Activated CD4-positive, alpha-beta T cell treated with anti-CD3 and anti-CD28 coated beads for 36 hours (primary cell): ENCODE results near the gene ADAMTS14. TPM values are rescaled to one million over a fixed set of nuclear protein-coding genes. Genes with fewer than 3 reads are reported as not detected.

Source experiments
- ATAC-seq: fragments of 200-7000 bp; cut with Tn5 transposase; one replicate; pipeline ENCODE4 v1.10.0; 2021; ENCODE audit warnings: mild to moderate bottlenecking, moderate library complexity
- CTCF ChIA-PET: fragments of 350-600 bp; sonication (Branson Sonifier 250); formaldehyde crosslinking; loops from one replicate; lab custom pipeline; 2021; ENCODE audit warnings: antibody characterized with exemption; lab: Charles Lee
- POLR2A ChIA-PET: fragments of 350-600 bp; sonication (Branson Sonifier 250); formaldehyde crosslinking; loops from one replicate; lab custom pipeline; 2021; ENCODE audit warnings: antibody characterized with exemption, inconsistent platforms; lab: Charles Lee
- DNase-seq: peaks from one replicate; pipeline ENCODE4 v3.0.0-alpha.2; 2020
- H3K27ac Mint-ChIP-seq: one replicate; pipeline ENCODE4 v1.8.0; 2021; ENCODE audit warnings: mixed read lengths
- H3K27me3 Mint-ChIP-seq: one replicate; pipeline ENCODE4 v1.8.0; 2021; ENCODE audit warnings: mixed read lengths
- H3K36me3 Mint-ChIP-seq: one replicate; pipeline ENCODE4 v1.8.0; 2021; ENCODE audit warnings: low read depth, mixed read lengths
- H3K4me1 Mint-ChIP-seq: one replicate; pipeline ENCODE4 v1.8.0; 2021; ENCODE audit warnings: mixed read lengths
- H3K4me3 Mint-ChIP-seq: one replicate; pipeline ENCODE4 v1.8.0; 2021; ENCODE audit warnings: mild to moderate bottlenecking, moderate library complexity, mixed read lengths
- H3K9me3 Mint-ChIP-seq: one replicate; pipeline ENCODE4 v1.8.0; 2021; ENCODE audit warnings: low read depth, mixed read lengths
- intact Hi-C, 2 experiments: fragments of 100-400 bp; cut with DNase I in 1 of 2; cut with micrococcal nuclease in 1 of 2; formaldehyde crosslinking; loops; one replicate each; pipeline versions ENCODE4 v1.14.2 to v1.15.1; 2022 to 2024; cut with DNase I, micrococcal nuclease
- total RNA-seq, 2 experiments: library from RNA; stranded (reverse); gene quantifications; one replicate each; pipeline ENCODE4 v1.2.3, GENCODE V29; 2021

Gene ADAMTS14
- total RNA-seq, 2 experiments from 2014 or later: not detected

- Mint-ChIP-seq H3K27me3 (no peaks in the 10 kb centered on the region), H3K4me3 (no peak overlapping the region), H3K4me1 (no peaks in the 10 kb centered on the region), H3K36me3 (no peaks in the 10 kb centered on the region), H3K9me3 (no peaks in the 10 kb centered on the region), H3K27ac (no peak overlapping the region)
- ATAC-seq (no peak), DNase-seq (no peak)
- intact Hi-C loops: no loop called here
- ChIA-PET CTCF (interaction anchor here (0.7 kb wide), 1 partner anchor 33 kb away, joined by 4 read pairs; no protein-coding TSS in a partner anchor), POLR2A (no interaction called here)
Measured at GRCh38 chr10:70748801-70749573, 76.7 kb downstream of the ADAMTS14 start.

GRCh38 chr10:70749756-70750155 is 77.5 kb downstream of the ADAMTS14 start:
- ChIA-PET POLR2A (no interaction called here), CTCF (interaction anchor here (0.6 kb wide), 1 partner anchor 625 kb away, joined by 3 read pairs; no protein-coding TSS in a partner anchor)
- no peak for DNase-seq
- Mint-ChIP-seq H3K27me3 (no peaks in the 10 kb centered on the region), H3K36me3 (no peaks in the 10 kb centered on the region), H3K9me3 (no peaks in the 10 kb centered on the region), H3K4me3 (no peak overlapping the region), H3K27ac (no peak overlapping the region), H3K4me1 (no peaks in the 10 kb centered on the region)
- no peak for ATAC-seq
- intact Hi-C loops: no loop called here

- ATAC-seq: no peak
- ChIA-PET CTCF (interaction anchor here (0.6 to 0.7 kb wide), 2 partner anchors 65 to 624 kb away, joined by 3 read pairs; no protein-coding TSS in a partner anchor), POLR2A (no interaction called here)
- no peak for DNase-seq
- Mint-ChIP-seq H3K27me3 (no peaks in the 10 kb centered on the region), H3K36me3 (no peaks in the 10 kb centered on the region), H3K9me3 (no peaks in the 10 kb centered on the region), H3K4me3 (no peak overlapping the region), H3K4me1 (no peaks in the 10 kb centered on the region), H3K27ac (no peak overlapping the region)
- intact Hi-C loops: no loop called here
Measured at GRCh38 chr10:70750156-70750703, 77.9 kb downstream of the ADAMTS14 start.

- Mint-ChIP-seq H3K27me3 (no peaks in the 10 kb centered on the region), H3K4me3 (no peak overlapping the region), H3K27ac (no peak overlapping the region), H3K4me1 (no peaks in the 10 kb centered on the region), H3K9me3 (no peaks in the 10 kb centered on the region), H3K36me3 (no peaks in the 10 kb centered on the region)
- intact Hi-C loops: no loop called here
- DNase-seq: no peak
- ChIA-PET CTCF (no interaction called here), POLR2A (no interaction called here)
- ATAC-seq: no peak
Measured at GRCh38 chr10:70751356-70751755, 79.0 kb downstream of the ADAMTS14 start.

- ATAC-seq (no peak), DNase-seq (no peak)
- Mint-ChIP-seq H3K27me3 (no peaks in the 10 kb centered on the region), H3K4me1 (no peaks in the 10 kb centered on the region), H3K36me3 (no peaks in the 10 kb centered on the region), H3K9me3 (no peaks in the 10 kb centered on the region), H3K4me3 (no peak overlapping the region), H3K27ac (no peak overlapping the region)
- ChIA-PET CTCF (no interaction called here), POLR2A (no interaction called here)
- intact Hi-C loops: no loop called here
Measured at GRCh38 chr10:70751991-70752390, 79.7 kb downstream of the ADAMTS14 start.

- H3K4me1 Mint-ChIP-seq: no peaks in the 10 kb centered on the region
- no peaks in the 10 kb centered on the region for H3K27me3 Mint-ChIP-seq
- no peak for DNase-seq
- no peaks in the 10 kb centered on the region for H3K36me3 Mint-ChIP-seq
- CTCF ChIA-PET: no interaction called here
- intact Hi-C loops: no loop called here
- no peaks in the 10 kb centered on the region for H3K9me3 Mint-ChIP-seq
- H3K4me3 Mint-ChIP-seq: no peak overlapping the region
- no peak overlapping the region for H3K27ac Mint-ChIP-seq
- POLR2A ChIA-PET: no interaction called here
- ATAC-seq: no peak
Measured at GRCh38 chr10:70752571-70752970, 80.3 kb downstream of the ADAMTS14 start.

GRCh38 chr10:70753026-70753663 is 80.8 kb downstream of the ADAMTS14 start:
- POLR2A ChIA-PET: no interaction called here

GRCh38 chr10:70753841-70754621 is 81.7 kb downstream of the ADAMTS14 start:
- ATAC-seq (no peak), DNase-seq (no peak)
- intact Hi-C loops: no loop called here
- peaks cover 5% of the 10 kb centered on the region for H3K4me1 Mint-ChIP-seq
- no peaks in the 10 kb centered on the region for H3K36me3 Mint-ChIP-seq
- H3K9me3 Mint-ChIP-seq: no peaks in the 10 kb centered on the region
- no peaks in the 10 kb centered on the region for H3K27me3 Mint-ChIP-seq
- ChIA-PET CTCF (interaction anchor here (0.6 kb wide), 2 partner anchors 12 to 134 kb away, joined by 3 to 5 read pairs; no protein-coding TSS in a partner anchor), POLR2A (no interaction called here)
- no peak overlapping the region for H3K27ac Mint-ChIP-seq
- H3K4me3 Mint-ChIP-seq: no peak overlapping the region

More at GRCh38 chr10:70753026-70753663, 80.8 kb downstream of the ADAMTS14 start:
- Mint-ChIP-seq H3K4me3 (no peak overlapping the region), H3K9me3 (no peaks in the 10 kb centered on the region), H3K36me3 (no peaks in the 10 kb centered on the region), H3K27me3 (no peaks in the 10 kb centered on the region), H3K27ac (no peak overlapping the region), H3K4me1 (no peaks in the 10 kb centered on the region)
- no peak for ATAC-seq
- DNase-seq: no peak
- CTCF ChIA-PET: no interaction called here
- intact Hi-C loops: no loop called here

GRCh38 chr10:70756700-70757360 is 84.5 kb downstream of the ADAMTS14 start:
- Mint-ChIP-seq H3K36me3 (no peaks in the 10 kb centered on the region), H3K4me3 (no peak overlapping the region), H3K27ac (no peak overlapping the region), H3K4me1 (peaks cover 6% of the 10 kb centered on the region), H3K27me3 (no peaks in the 10 kb centered on the region), H3K9me3 (no peaks in the 10 kb centered on the region)
- no peak for DNase-seq
- CTCF ChIA-PET: interaction anchor here (0.6 to 6.9 kb wide), 7 partner anchors 11 to 206 kb away, joined by 3 to 65 read pairs (median 5); no protein-coding TSS in a partner anchor
- POLR2A ChIA-PET: no interaction called here
- ATAC-seq: no peak
- intact Hi-C loops: no loop called here

GRCh38 chr10:70757856-70758255 is 85.5 kb downstream of the ADAMTS14 start:
- Mint-ChIP-seq H3K27me3 (no peaks in the 10 kb centered on the region), H3K4me3 (no peak overlapping the region), H3K27ac (no peak overlapping the region), H3K9me3 (no peaks in the 10 kb centered on the region), H3K36me3 (no peaks in the 10 kb centered on the region), H3K4me1 (peaks cover 6% of the 10 kb centered on the region)
- DNase-seq (no peak), ATAC-seq (no peak)
- CTCF ChIA-PET: interaction anchor here (0.6 to 6.9 kb wide), 3 partner anchors 105 to 207 kb away, joined by 5 to 65 read pairs (median 15); no protein-coding TSS in a partner anchor
- POLR2A ChIA-PET: no interaction called here
- intact Hi-C loops: loop anchor here in 1 of 2 experiments (2.0 kb wide), 1 partner anchor 199 kb away; no protein-coding TSS in a partner anchor
